Uterus (tissue), 4 donors: ENCODE data around the gene VMAC. TPM values are rescaled to one million over a fixed set of nuclear protein-coding genes. Genes with fewer than 3 reads are reported as not detected.

Experiments used
- DNase-seq, 2 donors: peaks; one replicate each; pipeline ENCODE4 v3.0.0-alpha.2; 2019 to 2020
- H3K27ac ChIP-seq, 2 donors: fragments of 200-600 bp; sonication (generic); 1 replicate in 1 of 2; 2 replicates in 1 of 2; pipeline ENCODE4 v1.5.1; 2016 to 2018
- H3K27me3 ChIP-seq, 2 donors: fragments of 200-600 bp; sonication (generic); one replicate each; pipeline ENCODE4 v1.5.1; 2018 to 2019; ENCODE audit warnings: control low read depth in 1 of 2
- H3K36me3 ChIP-seq, 2 donors: fragments of 200-600 bp; sonication (generic); one replicate each; pipeline ENCODE4 v1.5.1; 2019; ENCODE audit warnings: control low read depth in 1 of 2
- H3K4me1 ChIP-seq, 2 donors: fragments of 200-600 bp; sonication (generic); one replicate each; pipeline ENCODE4 v1.5.1; 2018 to 2019; ENCODE audit warnings: control low read depth in 1 of 2
- H3K4me3 ChIP-seq, 2 donors: fragments of 200-600 bp; sonication (generic); 1 replicate in 1 of 2; 2 replicates in 1 of 2; pipeline ENCODE4 v1.5.1; 2018 to 2019; ENCODE audit warnings: mild to moderate bottlenecking in 1 of 2
- H3K9me3 ChIP-seq, 2 donors: fragments of 200-600 bp; sonication (generic); one replicate each; pipeline ENCODE4 v1.5.1; 2019; ENCODE audit warnings: control low read depth in 1 of 2
- POLR2A ChIP-seq, 2 donors: fragments of 450-650 bp; IDR thresholded peaks; one replicate each; pipeline ENCODE4 v1.6.1; 2016; ENCODE audit warnings: antibody characterized with exemption in 2 of 2, mild to moderate bottlenecking in 1 of 2, moderate library complexity in 1 of 2
- intact Hi-C: fragments of 100-400 bp; cut with DNase I; formaldehyde crosslinking; loops from one replicate; pipeline ENCODE4 v1.15.1; 2023; ENCODE audit warnings: low total_unique reads
- total RNA-seq, 4 donors: library from RNA; depleted of rRNA in 3 of 4; stranded (reverse); fragments of >200 nt in 3 of 4; gene quantifications; one replicate each; pipeline versions ENCODE4 v1.1.0 to v1.2.4, GENCODE V29; 2014 to 2023
- TF ChIP-seq, protein P1 (sequence below), 4 experiments: fragments of 200-600 bp in 2 of 4; fragments of 450-650 bp in 2 of 4; sonication (generic) in 2 of 4; IDR thresholded peaks; one replicate each; pipeline ENCODE4 v1.5.1; 2016 to 2019; ENCODE audit warnings: antibody characterized with exemption in 4 of 4, mild to moderate bottlenecking in 2 of 4, moderate library complexity in 1 of 4
- donor health status: DM: yes; HTN: yes; CAD: no.

Gene VMAC
- total RNA-seq, 4 donors from 2014 or later: 2.6 to 10.9 (median 7.1) TPM

DNA sequence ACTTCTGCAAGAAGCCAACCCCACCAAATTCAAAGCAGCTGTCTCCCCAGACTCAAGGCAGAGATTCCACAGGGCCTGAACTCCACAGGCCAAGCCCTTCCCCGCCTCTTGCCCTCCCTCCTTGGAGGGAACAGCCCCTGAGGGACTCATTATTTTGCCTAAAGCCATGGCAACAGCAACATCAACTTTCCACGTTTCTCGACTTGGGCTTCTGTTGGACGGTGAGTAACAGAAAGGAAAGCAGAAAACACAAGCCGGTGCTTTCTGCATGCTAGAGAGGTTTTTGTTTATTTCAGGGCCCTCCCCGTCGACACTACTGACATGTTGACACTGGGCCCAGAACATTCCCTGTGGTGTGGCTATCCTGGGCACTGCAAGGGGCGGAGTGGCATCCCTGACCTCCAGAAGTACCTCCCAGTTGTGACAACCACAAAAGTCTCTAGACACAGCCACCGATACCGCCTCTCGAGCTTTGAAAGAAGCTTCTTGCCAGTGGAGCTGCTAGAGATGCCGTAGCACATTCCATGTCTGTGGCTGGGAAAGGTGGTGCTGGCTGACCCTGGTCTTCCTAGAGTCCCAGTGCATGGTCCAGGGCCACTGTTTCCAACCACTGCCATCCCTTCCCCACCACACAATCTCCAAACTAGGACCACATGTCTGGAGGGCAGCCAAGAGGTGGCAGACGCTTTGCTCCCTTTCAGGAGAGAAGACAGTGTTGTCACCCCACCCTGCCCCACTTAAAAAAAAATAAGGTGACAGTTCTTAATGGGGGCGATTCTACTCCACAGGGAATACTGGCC lies 22.2 kb downstream of the VMAC start:
- H3K9me3 ChIP-seq: no peaks in the 10 kb centered on the region
- peak overlapping the region; percentile 66 to 79 for H3K27ac ChIP-seq
- no peak for TF ChIP-seq POLR2A (IDR thresholded peaks at IDR 0.05)
- TF ChIP-seq, protein P1, sequence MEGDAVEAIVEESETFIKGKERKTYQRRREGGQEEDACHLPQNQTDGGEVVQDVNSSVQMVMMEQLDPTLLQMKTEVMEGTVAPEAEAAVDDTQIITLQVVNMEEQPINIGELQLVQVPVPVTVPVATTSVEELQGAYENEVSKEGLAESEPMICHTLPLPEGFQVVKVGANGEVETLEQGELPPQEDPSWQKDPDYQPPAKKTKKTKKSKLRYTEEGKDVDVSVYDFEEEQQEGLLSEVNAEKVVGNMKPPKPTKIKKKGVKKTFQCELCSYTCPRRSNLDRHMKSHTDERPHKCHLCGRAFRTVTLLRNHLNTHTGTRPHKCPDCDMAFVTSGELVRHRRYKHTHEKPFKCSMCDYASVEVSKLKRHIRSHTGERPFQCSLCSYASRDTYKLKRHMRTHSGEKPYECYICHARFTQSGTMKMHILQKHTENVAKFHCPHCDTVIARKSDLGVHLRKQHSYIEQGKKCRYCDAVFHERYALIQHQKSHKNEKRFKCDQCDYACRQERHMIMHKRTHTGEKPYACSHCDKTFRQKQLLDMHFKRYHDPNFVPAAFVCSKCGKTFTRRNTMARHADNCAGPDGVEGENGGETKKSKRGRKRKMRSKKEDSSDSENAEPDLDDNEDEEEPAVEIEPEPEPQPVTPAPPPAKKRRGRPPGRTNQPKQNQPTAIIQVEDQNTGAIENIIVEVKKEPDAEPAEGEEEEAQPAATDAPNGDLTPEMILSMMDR (IDR thresholded peaks at IDR 0.05): no peak
- no peak overlapping the region for H3K4me3 ChIP-seq
- peaks cover 3 to 13% of the 10 kb centered on the region in 2 donors for H3K4me1 ChIP-seq
- DNase-seq: peak; percentile 81
- intact Hi-C loops: no loop called here
- no peaks in the 10 kb centered on the region for H3K27me3 ChIP-seq
- no peaks in the 10 kb centered on the region for H3K36me3 ChIP-seq

- Histone ChIP-seq H3K36me3 (no peaks in the 10 kb centered on the region), H3K4me1 (peaks cover 3 to 13% of the 10 kb centered on the region in 2 donors), H3K9me3 (no peaks in the 10 kb centered on the region), H3K27ac (peak overlapping the region; percentile 66 to 79), H3K4me3 (no peak overlapping the region), H3K27me3 (no peaks in the 10 kb centered on the region)
- DNase-seq: no peak
- intact Hi-C loops: no loop called here
- TF ChIP-seq, protein P1 (IDR thresholded peaks at IDR 0.05): no peak
- TF ChIP-seq POLR2A (IDR thresholded peaks at IDR 0.05): no peak
These were observed 22.8 kb downstream of the VMAC start for GRCh38 chr19:5927441-5927821.

DNA sequence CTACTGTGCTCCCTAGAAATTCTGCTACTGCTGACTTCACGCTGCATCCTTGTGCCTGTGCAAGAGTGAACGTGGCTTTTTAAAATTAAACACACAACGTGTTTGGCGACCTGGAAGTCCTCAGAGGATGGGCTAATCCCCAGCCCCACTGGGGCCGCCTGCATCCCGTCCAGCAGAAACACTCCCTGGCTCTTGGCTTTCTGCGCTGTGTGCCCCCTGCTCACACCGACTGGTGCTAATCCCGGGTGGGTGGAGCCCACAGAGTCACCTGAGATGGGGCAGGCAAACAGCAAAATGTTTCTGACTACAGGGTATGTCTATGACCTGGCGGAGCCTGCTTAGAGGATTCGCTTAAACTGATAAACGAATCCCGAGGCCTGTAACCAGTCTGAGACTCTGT lies 24.5 kb downstream of the VMAC start:
- intact Hi-C loops: no loop called here
- H3K27me3 ChIP-seq: no peaks in the 10 kb centered on the region
- no peak for DNase-seq
- H3K9me3 ChIP-seq: no peaks in the 10 kb centered on the region
- H3K27ac ChIP-seq: no peak overlapping the region
- TF ChIP-seq, protein P1 (IDR thresholded peaks at IDR 0.05): no peak
- no peak for TF ChIP-seq POLR2A (IDR thresholded peaks at IDR 0.05)
- no peak overlapping the region for H3K4me3 ChIP-seq
- H3K36me3 ChIP-seq: no peaks in the 10 kb centered on the region
- H3K4me1 ChIP-seq: peaks cover 18 to 25% of the 10 kb centered on the region in 2 donors

DNA sequence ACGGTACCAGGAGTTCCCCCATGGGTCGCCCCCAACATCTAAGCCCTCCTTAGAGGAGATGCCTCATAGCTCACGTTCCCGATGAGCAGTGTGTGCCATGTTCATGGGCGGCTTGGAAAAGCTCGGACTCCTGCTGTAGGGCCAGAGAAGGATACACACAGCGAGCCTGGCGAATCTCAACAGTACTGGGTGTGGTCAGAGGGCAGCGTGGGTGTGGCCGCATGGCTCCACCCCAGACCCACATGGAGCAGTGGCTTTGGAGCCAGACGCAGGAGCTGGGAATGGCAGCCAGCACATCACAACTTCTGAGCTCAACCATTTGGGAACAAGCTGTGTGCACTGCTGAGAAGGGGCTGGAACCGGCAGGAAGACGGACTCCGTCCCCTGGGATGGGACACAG lies 25.0 kb downstream of the VMAC start:
- no peaks in the 10 kb centered on the region for H3K36me3 ChIP-seq

DNA sequence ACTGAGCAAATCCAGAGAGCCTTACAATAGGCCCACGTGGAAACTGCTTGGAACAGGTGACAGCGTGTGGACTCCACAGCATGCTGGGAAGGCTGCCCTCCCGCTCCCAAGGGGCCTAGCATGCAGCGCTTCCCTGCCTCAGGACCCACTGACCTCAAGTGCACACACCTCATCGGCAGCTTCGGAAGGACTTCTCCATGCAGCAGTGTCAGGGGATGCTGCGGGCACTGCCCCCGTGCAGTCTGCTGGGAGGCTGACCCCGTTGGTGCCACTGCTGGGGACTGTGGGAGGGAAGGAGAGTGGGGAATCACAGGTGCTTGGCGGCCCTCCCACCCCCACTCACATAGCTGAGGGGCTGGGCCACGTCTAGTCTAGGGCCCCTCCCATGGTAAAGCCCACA lies 26.6 kb downstream of the VMAC start:
- H3K4me3 ChIP-seq: no peak overlapping the region
- no peak for DNase-seq
- peaks cover 27 to 32% of the 10 kb centered on the region in 2 donors for H3K4me1 ChIP-seq
- H3K27ac ChIP-seq: no peak overlapping the region
- no peaks in the 10 kb centered on the region for H3K27me3 ChIP-seq
- TF ChIP-seq, protein P1 (IDR thresholded peaks at IDR 0.05): no peak
- TF ChIP-seq POLR2A (IDR thresholded peaks at IDR 0.05): no peak
- no peaks in the 10 kb centered on the region for H3K36me3 ChIP-seq
- intact Hi-C loops: no loop called here
- no peaks in the 10 kb centered on the region for H3K9me3 ChIP-seq

More for the DNA sequence above, 25.0 kb downstream of the VMAC start:
- no peak for TF ChIP-seq POLR2A (IDR thresholded peaks at IDR 0.05)
- TF ChIP-seq, protein P1 (IDR thresholded peaks at IDR 0.05): no peak
- H3K27me3 ChIP-seq: no peaks in the 10 kb centered on the region
- intact Hi-C loops: no loop called here
- H3K4me1 ChIP-seq: peaks cover 22 to 26% of the 10 kb centered on the region in 2 donors
- no peaks in the 10 kb centered on the region for H3K9me3 ChIP-seq
- no peak overlapping the region for H3K27ac ChIP-seq
- no peak for DNase-seq
- no peak overlapping the region for H3K4me3 ChIP-seq
